NCI-H2107 treated with DMSO at 0.1 percent for 48 hours (cell line): Measurements from ENCODE around the gene BAIAP2.

Experiments used
- DNase-seq: peaks from one replicate; lab custom pipeline; 2025; ENCODE audit not compliant: unreplicated experiment; lab: John Stamatoyannopoulos, UW

Gene BAIAP2

DNA sequence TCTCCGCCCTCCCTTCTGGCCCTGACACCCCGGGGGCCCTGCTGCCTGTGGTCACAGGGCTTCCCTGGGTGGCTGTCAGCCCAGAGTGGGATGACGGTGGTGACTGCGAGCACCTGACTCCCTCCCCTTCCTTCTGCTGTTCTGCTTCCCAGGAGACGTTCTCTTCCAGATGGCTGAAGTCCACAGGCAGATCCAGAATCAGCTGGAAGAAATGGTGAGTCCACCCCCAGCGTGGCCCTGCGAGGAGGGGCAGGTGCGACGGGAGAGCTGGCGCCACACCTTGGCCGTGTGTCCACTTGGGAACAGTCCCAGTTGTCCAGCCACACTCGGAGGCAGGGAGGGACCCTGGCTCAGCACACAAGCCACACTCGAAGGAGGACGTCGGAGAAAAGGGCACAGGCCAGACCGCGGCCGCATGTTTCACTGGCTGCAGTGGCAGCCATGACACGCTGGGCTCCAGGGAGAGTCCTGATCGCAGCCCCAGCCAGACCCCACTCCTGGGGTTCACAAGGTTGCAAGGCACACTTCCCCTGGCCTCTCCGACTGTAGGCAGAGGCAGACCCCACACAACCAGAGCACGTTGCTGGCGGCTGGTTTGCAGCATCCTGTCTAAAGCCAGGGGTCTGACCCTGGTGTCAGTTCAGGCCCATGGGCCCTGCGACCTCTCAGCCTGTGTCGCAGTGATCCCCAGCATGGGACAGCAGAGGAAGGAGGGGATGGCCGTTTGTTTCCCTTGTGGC is 49.9 kb downstream of the BAIAP2 start:
- no peak for DNase-seq

DNA sequence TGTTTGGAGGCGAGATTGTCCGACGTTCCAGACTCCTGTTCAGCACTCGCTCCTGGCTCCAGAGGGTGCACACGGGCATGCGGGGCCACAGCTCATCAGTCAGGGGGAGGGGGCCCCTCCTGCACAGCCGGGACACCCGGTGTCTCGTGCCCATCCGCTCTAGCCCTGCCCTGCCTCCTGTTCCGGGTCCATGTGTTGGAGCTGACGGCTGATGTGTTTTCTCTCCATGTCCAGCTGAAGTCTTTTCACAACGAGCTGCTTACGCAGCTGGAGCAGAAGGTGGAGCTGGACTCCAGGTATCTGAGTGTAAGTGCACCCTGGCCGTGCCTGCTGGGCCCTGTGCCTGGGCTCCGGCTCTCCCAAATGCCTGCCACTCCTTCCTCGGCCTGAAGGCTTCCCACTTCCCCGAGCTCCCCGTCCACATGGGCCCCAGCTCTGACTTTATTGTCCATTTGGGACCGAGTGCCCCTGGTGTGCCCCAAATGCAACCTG is 50.5 kb downstream of the BAIAP2 start:
- DNase-seq = no peak

DNA sequence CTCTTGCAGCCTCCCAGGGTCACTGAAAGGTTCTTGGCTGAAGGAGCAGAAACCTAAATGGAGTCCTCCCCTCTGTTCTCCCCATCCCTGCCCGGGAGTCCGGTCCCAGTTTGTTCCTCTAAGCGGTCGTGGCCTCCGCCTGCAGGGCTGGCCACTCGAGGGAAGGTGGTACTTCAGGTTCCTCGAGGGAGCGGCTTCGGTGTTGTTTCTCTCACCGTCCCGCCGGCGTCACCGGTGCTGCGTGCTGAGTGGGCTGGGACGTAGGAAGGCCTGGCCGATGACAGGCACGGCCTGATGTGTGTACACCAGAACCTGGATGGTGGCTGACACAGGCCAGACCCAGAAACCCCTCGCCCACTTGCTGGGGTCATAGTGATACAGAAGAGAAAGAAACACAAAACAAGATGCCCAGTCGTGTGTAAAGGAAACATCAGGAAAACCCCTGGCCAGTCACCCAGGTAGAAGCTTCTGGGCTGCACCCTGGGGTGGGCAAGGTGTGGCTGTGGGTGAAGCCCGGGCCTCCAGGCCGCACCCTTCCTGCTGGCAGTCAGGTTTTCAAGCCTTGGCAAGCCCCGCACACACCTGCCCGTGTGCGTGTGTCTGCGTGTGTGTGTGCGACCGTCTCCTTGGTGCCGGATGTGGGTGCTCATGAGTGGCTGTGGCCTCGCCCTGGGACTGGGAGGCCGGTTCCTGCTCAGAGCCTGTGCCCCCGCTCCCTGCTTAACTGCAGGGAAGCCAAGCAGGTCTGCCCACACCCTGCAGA is 52.0 kb downstream of the BAIAP2 start:
- DNase-seq = no peak

DNA sequence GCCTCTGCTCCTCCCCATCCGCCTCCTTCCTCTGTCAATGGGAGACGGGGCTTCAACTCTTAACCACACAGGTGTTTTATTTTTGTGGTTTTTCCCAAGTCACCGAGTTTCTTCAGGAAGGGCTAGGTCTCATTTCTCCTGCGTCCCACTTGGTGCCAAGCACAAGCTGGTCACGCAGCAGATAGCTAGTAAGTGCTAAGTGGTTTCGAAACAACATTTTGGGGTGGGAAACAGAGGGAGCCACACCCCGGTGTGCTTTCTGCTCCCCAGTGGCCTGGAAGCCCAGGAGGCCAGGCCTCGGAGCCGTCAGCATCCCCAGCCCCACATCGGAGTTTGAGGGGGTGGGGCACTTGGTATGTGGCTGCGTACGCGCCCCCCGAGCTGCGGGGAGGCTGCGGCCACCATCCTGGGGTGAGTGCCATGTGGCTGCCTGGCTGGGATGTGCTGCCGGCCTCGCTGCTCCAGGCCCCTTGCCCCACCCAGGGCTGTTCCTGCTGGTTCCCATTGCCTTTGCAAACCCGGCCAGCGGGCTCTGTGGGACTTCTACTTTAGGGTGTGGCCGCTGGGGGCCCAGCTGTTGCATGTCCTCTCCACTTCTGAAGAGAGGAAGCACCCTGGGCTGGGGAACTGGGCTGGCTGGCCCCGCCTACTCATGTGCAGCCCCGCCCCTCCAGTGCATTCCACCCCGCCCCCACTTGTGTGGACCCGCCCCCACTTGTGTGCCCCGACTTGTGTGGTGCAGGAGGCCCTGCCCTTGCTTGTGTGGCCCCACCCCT is 55.6 kb downstream of the BAIAP2 start:
- no peak for DNase-seq

DNA sequence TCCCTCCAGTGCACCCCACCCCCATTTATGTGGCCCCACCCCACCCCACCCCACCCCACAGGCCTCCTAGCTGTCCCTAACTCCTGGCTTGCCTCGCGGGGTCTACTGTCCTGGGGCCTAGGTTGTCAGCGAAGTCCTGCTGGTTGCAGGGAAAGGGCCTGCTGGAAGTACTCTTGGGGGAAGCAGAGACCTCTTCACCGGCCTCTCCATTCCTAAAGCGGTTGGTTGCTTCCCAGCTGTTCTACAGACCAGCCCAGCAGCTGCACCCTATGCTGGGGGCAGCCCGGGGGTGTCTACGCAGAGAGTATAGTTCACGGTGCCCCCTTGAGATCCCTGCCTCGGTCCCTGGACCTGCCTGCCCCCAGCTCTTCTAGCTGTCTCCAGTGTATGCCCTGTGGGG is 56.2 kb downstream of the BAIAP2 start:
- no peak for DNase-seq

DNA sequence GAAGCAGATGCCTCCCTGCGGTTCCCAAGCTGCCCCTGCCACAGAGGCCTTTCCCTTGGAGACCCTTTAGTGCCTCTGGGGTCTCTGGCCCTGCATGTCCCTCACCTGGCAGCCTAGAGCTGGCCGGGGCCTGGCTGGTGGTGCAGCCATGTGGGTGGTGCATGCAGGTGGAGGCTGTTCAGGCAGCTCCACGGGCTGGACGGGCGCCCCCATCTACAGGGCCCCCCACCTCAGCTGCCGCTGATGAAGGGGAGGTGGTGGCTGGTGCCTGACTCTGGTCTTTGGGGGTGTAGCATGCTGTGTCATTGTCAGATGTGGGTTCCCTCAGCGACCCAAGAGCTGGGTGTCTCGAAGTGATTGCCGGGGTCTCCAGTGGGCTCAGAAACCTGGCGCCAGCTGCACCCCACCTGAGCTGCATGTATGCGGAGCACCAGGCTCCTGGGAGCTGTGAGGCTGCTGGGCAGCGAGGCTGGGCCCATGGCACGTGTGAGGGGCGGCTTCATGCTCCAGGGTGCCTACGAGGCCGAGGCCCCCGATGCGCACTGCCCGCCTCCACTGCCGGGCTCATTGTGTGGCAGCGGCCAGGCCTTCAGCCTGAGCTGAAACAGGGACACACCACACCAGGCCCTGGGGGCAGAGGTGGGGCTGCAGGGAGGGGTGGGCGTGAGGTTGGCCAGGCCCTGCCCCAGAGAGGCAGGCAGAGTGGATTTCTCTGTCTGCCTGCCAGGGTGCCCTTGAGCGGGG is 57.0 kb downstream of the BAIAP2 start:
- no peak for DNase-seq

DNA sequence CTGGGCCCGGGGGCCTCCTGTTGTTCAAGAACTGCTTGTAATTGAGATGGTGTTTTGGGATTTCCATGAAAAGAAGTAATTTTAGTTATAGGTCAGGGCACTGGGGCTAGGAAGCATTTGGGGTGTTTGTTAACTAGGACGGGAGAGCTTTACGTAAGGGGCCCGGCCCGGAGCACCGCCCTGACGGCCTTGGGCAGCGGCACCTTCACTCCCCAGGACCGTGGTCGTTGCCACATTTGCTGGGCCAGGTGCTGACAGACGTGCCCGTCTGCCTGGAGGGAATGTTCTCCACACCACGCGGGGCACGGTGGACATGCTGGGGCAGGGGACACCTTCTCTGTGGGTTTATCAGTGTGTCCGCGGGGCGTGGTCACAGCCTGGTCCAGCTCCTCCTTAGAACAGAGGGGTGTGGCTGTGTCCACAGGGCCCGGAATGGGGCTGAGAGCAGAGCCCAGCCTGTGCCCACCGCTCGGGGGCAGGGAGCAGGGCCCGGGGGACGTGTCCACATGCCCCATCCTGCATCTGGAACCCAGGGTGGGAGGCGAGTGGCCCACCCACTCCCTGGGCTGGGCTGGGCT is 57.7 kb downstream of the BAIAP2 start:
- DNase-seq = no peak

DNA sequence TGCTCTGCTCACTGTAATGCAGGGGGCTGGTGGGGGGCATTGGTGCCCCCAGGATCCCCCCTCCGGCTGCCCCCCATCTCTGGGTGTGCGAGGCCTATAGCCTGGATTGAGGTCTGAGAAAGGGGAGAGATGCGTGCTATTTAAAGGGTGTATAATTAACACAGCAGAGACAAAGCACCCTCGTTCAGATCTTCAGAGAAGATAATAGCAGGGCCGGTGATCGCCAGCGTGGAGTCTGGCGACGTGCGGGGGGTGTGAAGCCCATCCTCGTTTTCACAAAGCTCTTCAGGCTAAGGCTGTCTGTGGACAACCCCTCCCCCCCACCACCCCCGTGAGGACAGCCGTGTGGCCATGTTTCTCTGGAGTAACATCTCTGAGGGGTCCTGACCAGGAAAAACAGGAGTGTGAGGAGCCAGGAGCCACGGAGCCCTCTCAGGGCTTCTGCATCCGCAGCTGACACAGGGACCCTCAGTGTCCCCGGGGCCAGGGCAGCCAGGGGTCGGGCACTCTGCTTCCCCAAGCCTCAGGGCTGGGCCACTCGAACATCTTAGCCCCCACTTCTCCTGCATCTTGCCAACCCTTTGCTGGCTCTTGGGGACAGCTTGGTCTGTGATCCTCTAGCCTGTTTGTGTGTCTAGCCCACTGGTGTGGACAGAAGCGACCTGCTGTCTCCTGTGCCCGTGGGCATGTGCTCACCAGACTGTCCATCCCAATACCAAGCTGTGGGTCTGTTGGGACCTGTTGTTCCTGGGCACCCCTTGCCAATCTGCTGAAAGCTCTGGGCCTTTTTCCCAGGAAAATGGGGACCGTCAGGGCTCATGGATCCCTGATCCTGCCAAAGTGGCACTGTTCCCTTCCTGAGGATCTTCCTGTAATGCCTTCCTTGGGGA is 58.9 kb downstream of the BAIAP2 start:
- no peak for DNase-seq

DNA sequence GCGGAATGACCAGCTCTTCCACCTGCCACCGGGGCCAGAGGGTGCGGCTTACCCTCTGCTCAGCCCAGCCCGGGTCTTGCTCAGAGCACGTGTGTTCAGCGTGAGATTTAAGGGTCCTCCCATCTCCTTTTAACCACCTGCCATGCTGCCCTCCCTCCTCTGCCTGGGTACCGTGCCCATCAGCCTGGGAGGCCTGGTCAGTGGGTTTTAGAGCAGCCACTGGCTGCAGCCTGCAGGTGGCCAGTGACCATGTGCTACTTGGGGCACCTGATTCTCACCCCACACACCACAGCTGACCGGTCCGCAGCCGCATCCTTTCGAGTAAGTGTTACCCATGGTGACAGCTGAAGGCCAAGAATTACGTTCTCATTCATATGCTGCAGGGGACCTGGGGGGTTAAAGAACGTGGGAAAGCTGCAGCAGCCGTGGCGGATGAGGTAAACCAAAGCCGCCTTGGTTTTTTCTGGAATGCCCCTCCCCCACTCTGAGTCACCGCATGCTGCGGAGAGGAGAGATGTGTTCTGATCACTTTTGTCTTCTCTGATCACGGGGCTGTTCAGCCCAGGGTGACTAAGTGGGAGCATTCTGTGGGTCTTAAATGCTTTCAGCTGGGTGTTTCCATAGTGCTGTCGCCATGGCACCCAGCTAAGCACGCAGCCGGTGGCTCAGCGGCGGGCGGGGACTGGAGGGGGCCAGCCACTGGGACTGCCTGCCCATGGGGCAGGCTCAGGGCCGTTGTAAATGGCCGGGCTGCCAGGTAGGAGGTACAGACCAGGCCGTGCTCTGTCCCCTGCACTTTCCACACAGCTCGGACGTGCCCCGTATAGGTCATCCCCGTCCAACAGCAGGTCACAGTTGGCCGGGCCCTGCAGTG is 59.8 kb downstream of the BAIAP2 start:
- peak; percentile 88 for DNase-seq

DNA sequence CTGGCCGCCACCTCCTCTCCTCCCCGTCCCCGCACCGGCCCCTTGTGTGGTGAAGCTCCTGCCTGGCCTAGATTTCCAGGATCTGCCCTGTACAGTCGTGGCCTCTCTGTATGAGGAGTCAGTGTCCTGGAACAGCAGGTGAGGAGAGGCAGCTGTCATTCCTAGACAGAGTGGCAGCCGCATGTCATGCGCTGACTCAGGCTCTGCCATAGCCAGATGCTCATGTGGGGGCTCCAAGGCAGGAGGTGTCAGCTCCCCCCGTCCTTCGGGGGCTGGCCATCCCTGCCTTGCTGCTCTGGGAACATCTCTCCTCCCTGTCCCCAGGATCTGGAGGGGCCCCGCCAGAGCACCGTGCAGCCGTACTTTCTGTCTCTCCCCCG is 60.4 kb downstream of the BAIAP2 start:
- no peak for DNase-seq

DNA sequence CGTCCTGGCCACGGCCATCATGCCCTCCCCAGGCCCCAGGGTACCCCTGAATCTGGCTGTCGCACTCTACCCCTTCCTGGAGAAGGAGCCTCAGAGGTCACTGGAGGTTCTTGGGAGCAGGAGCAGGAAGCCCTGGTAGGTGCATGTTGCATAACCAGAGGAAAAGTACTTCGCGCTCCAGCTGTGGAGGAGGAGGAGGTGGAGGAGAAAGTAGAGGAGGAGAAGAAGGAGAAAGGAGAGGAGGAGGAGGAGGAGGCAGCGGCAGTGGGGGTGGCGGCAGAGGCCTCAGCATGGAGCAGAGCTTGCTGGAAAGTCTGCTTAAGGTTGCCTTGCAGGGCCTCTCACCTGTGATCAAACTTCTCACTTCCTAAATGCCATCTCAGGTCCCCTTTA is 61.8 kb downstream of the BAIAP2 start:
- DNase-seq = no peak

DNA sequence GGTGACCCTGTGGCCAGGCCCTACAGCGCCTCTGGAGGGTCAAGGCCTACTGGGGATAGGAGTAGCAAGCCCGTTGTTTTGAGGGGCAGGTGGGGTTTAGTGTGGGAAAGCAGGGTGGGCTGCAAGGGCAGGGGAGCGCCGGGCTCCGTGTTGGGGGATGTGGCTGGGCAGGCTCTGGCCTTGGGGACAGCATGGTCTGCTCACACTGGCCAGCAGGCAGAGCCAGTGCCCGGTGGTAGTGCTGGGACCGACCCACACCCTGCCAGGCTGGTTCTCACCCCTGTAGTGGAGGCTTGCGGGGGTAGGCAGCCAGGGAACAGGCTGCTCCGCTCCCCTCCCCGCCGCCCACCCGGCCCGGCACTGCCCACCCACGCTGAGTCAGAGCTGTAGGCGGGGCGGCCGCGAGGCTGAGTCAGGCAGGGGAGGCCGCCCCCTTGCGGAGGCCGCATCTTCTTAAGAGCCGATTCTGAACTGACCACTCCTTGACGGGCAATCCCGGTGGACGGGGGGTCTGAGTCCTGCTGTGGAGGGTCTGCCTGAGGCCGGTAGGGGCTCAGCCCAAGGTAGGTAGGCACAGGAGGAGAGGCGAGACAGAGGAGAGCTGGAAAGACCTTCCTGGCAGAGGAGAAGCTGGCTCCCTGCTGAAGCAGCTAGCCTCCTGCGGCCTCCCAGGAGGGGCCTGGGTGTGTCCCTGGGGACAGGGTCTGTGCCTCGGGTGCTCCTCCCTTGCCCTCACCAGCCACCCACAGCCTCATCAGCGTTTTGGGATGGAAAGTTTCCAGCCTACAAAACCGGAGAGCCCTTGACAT is 62.4 kb downstream of the BAIAP2 start:
- no peak for DNase-seq

DNA sequence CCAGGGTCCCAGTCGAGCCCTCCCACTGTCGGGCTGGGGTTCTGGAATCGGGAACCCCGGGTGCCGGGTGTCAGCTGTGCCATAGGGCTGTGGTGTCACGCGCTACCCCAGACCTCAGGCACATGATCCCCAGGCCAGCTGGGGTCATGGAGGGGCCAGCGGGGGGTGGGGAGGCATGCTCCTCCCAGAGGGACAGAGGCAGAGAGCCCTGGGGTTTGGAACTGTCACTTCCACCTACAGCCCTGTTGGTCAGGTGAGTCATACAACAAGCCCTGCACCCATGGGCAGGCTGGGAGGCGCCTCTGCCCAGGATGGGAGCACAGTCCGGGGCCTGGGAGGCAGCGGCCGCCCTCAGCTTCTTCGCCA is 63.0 kb downstream of the BAIAP2 start:
- DNase-seq = no peak

DNA sequence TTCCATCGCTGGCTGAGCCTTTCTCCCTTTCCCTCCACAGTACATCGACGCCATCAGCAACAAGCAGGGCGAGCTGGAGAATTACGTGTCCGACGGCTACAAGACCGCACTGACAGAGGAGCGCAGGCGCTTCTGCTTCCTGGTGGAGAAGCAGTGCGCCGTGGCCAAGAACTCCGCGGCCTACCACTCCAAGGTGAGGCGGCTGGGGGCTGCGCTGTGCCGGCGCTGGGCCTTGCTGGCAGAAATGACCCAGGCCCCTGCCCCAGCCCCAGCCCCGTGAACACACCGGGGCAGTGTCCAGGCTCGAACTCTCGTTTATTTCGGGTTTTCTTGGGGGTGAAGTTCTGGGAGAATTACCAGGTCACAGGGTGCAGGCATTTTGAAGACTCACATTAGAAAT is 64.9 kb downstream of the BAIAP2 start:
- DNase-seq = no peak

DNA sequence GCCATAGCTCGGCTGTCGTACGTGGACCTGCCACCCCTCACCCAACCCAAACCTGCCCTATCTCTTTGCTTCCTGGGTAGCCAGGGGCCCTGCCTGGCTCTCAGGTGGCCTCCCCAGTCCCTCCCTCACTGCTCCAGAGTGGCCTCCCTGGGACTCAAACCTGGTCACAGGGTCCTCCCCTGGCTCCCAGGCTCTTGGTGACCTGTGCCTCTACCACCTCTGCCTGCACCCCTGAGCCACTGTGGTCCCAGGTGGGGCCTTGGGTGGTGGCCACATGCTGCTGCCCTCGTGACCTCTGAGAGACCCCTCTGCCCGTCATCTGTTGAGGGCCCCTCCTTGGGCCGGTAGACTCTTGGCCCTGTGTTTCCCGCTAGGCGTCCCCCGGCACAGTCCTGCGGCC is 65.7 kb downstream of the BAIAP2 start:
- no peak for DNase-seq

DNA sequence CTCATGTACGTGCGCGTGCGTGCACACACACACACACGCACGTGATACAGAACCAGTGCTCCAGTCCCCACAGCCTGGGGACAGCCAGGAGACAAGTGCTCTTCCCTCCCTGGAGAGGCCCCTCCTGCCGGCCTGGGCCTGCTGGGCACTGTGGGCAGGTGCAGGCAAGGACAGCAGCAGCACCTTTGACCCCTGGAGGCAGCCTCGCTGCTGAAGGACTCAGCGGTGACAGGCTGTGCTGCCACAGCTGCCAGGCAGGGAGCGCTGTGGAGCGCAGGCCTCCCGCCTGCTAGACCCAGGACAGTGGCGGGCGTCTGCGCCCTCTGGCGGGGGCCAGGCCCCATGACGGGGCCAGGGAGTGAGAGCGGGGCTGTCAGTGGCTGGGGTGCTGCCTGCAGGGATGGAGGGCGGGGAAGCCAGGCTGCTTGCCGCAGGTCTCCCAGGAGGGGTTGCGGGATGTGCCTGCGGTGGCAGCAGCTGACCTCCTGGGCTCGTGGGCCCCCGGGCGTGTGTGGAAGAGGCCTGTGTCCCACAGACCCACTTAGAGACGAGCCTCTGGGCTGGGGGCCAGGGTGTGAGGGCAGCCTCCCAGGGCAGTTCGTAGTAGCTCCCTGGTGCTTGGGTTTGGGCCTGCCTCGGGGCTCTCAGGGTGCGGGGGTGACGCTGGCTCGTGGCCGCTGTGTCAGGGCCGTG is 66.8 kb downstream of the BAIAP2 start:
- peak; percentile 56 for DNase-seq

DNA sequence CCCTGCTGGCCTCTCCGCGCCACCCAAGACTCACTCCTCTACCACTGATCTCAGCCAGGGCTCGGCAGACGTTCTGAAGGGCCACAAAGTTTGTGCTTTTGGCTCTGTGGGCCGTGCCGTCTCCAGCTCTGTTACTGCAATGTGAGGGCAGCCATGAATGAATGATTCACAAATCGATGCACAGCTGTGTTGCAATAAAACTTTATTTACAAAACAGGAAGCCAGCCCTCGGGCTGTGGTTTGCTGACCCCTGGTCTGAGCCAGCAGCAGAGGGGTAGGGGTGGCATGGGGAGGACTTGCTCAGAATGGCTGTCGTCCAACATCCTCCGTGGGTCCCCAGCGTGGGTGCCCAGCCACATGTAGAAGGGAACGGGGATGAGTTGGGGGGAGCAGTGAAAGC is 67.4 kb downstream of the BAIAP2 start:
- no peak for DNase-seq
